GM12865 (cell line): ENCODE measurements around the gene DPYSL5.
"Not testable (repeated sequence)": the region's sequence is repeated elsewhere in the genome, so short reads cannot be mapped to it uniquely, and the experiment has no call there.

Experiments
- DNase-seq: peaks from one replicate; pipeline ENCODE4 v3.0.0; 2010; ENCODE audit warnings: low read depth
- H3K4me3 ChIP-seq: 2 replicates; pipeline ENCODE4 v1.5.1; 2011; ENCODE audit warnings: mild to moderate bottlenecking, low read depth, low read length, control low read depth
- TF ChIP-seq, protein P1 (sequence below): IDR thresholded peaks from 2 replicates; pipeline ENCODE4 v1.5.1; 2011; ENCODE audit warnings: low read length, control low read depth, low read depth, inconsistent platforms; ENCODE audit not compliant: insufficient read depth; ENCODE audit errors: missing control alignments

DPYSL5 gene

DNA sequence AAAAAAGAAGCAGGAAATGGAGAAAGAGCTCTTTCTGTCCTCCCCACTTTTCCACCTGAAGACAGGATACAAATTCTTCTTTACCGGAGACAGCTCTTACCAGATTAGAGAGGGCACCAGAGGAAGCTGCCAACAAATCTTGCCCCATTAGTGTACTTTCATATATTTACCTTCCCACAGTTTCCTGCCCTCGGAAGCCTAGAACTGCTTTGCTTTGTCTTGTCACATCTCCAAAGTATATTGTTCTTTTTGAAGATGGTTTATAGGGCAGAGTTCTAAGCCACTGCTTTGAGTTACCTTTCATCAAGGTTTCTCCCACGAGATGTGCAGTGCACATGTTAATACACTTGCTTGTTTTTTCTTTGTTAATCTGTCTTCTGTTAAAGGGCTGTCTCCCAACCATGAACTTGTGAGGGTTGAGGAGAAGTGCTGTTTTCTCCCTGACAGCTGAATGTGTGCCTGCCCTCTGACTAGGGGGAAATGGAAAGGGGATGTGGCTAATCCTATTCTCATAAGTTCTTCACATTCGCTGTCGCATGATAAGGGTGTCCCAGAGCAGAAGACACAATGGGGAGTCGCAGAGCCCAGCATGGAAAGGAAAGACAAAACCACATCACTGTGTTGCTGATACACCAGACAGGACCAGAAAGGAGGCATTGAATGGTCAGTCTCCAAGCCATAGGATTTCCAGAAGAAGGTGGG lies 37.9 kb upstream of the DPYSL5 start:
- TF ChIP-seq, protein P1, sequence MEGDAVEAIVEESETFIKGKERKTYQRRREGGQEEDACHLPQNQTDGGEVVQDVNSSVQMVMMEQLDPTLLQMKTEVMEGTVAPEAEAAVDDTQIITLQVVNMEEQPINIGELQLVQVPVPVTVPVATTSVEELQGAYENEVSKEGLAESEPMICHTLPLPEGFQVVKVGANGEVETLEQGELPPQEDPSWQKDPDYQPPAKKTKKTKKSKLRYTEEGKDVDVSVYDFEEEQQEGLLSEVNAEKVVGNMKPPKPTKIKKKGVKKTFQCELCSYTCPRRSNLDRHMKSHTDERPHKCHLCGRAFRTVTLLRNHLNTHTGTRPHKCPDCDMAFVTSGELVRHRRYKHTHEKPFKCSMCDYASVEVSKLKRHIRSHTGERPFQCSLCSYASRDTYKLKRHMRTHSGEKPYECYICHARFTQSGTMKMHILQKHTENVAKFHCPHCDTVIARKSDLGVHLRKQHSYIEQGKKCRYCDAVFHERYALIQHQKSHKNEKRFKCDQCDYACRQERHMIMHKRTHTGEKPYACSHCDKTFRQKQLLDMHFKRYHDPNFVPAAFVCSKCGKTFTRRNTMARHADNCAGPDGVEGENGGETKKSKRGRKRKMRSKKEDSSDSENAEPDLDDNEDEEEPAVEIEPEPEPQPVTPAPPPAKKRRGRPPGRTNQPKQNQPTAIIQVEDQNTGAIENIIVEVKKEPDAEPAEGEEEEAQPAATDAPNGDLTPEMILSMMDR = no peak
- H3K4me3 ChIP-seq = no peak overlapping the region
- no peak for DNase-seq

DNA sequence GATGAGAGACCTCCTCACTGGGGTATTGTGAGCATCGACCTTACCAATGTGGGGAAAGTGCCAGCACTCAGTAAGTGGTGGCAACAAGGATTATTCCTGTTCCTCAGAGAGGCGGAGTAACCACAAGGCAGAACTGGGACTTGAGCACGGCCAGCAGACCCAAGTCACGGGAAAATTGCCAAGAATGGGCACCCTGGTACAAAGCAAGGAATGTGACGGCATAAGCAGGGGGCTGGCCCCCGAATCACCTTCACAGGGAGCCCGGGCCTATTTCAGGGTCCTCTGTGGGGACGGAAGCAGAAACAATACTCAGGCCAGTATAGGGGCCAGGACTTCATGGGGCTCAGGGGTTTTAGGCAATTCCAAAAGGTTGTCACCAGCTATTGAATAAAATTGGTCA lies 36.7 kb upstream of the DPYSL5 start:
- no peak for DNase-seq
- TF ChIP-seq, protein P1 = no peak
- no peak overlapping the region for H3K4me3 ChIP-seq

DNA sequence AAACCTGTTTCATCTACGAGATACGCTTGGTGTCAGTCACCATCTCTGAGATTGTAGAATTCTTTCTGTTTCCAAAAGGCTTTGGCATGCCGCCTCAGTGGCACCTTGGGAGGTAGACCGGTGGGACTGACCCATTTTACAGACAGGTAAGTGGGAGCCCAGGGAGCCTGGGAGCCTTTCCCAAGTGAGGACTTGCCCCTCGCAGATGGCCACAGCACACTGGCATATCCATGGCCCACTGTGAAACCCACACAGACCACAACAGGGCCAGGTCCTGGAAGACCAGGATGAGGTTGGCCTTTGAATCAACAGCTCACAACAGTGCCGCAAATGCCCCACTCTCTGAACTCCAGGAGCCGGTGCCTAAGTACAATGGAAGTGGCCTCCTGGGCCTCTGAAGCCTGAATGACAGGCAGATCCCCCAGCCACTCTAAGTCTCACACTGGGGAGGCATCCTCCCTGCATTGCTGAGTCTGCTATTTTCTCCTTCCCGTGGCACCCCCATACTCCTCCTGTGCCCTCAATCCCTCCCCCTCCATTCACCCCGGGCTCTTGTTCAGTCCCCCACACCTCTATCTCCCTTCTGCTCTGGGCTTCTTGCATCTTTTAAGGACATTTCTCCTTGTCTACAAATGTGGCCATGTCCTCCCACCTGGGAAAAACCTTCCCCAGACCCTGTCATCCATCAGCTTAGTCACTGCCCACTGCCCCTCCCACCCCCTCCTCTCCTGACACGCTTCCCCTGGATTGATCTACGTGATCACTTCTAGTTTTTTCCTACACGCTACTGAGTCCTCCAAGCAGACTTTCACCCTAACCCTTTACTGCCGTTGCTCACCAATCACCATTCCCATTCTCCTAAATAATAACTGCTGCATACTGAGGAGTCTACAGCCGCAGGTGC lies 35.9 kb upstream of the DPYSL5 start:
- H3K4me3 ChIP-seq = no peak overlapping the region
- TF ChIP-seq, protein P1 = no peak
- DNase-seq = no peak

DNA sequence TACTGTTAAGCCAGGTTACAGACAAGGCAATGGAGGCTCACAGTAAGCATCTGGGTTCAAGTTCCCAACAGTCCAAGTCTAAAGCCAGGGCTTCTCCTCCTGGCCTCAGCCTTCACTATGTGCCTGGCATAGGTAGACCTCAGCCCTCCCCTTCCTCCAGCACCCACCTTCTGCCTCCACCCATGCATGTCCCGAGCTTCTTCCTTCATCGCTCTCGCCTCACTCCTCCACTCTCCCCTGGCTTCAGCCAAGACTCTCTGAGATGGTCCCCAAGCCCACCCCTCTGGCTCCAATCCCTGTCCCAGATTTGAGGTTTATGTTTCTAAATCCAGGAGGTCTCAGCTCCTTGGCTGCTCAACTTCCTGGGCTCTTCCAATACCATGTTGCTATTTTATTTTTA lies 35.2 kb upstream of the DPYSL5 start:
- TF ChIP-seq, protein P1 = no peak
- DNase-seq = no peak
- no peak overlapping the region for H3K4me3 ChIP-seq

DNA sequence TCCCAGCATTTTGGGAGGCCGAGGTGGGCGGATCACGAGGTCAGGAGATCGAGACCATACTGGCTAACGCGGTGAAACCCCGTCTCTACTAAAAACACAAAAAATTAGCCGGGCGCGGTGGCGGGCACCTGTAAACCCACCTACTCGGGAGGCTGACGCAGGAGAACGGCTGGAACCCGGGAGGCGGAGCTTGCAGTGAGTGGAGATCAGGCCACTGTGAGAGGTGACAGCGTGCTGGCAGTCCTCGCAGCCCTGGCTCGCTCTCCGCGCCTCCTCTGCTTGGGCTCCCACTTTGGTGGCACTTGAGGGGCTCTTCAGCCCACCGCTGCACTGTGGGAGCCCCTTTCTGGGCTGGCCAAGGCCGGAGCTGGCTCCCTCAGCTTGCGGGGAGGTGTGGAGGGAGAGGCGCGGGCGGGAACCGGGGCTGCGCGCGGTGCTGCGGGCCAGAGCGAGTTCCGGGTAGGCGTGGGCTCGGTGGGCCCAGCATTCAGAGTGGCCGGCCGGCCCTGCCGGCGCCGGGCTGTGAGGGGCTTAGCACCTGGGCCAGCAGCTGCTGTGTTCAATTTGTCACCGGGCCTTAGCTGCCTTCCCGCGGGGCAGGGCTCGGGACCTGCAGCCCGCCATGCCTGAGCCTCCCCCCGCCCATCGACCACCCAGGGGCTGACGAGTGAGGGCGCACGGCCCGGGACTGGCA lies 33.7 kb upstream of the DPYSL5 start:
- H3K4me3 ChIP-seq, DNase-seq: not testable (repeated sequence)

DNA sequence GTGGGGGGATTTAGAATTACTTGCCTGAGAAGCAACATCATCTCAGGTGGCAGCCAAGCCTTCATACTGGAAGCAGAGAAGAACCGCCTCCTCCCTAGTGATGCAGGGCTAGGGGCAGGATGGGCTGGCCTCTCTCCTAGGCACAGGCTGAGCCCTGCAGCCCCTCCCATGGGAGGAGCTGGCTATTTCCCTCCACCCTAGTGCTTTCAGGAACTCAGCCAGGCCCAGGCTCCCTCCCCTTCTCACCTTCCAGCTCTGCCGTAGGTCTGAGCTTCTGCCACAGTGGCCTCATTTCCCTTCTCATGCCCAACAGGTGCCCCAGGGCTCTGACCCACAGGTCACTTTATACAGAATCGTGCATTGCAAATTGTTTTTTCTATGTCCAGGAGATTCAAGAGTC lies 31.0 kb upstream of the DPYSL5 start:
- H3K4me3 ChIP-seq = no peak overlapping the region
- TF ChIP-seq, protein P1 = no peak
- DNase-seq = no peak

DNA sequence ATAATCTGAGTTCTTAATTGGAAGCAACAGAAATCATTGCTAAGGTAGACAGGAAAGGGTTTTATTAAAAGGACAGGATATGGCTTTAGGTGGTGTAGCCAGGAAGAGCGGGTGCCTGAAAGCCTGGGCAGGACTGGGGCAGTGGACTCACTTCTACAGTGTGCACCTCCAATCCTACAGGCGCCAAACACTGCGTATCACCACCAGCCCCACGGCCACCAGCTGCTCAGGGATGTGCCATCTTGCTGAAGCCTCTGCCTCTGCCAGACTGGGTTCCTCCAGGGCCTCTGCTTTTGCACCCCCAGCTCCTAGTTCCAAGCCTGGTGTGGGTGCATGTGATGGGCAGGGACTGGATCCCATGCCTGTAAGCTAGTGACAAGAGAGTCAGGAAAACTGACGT lies 29.7 kb upstream of the DPYSL5 start:
- H3K4me3 ChIP-seq = no peak overlapping the region
- DNase-seq = no peak
- TF ChIP-seq, protein P1 = no peak
